ENCODE measurements around the gene RNPS1. TPM values are rescaled to one million over a fixed set of nuclear protein-coding genes. Genes with fewer than 3 reads are reported as not detected.

The RNPS1 gene
- total RNA-seq, 1 experiment from 2014 or later: 250 TPM

GRCh38 chr16:2256531-2257140 lies 11.3 kb downstream of the RNPS1 start:
- Histone ChIP-seq H3K27me3 (ENCODE audit: insufficient read depth, low read depth) (no peaks in the 10 kb centered on the region), H3K4me2 (no peak overlapping the region), H3K4me3 (no peak overlapping the region), H4K20me1 (ENCODE audit: insufficient read depth) (peaks cover 67% of the 10 kb centered on the region), H3K9me3 (ENCODE audit: insufficient read depth, low read depth) (no peaks in the 10 kb centered on the region), H3K4me1 (replicated peaks; ENCODE audit: insufficient read depth) (peaks cover 18% of the 10 kb centered on the region), H2AFZ (no peak overlapping the region), H3K79me2 (ENCODE audit: low read depth) (peaks cover 32% of the 10 kb centered on the region), H3K36me3 (ENCODE audit: low read depth) (peaks cover 42% of the 10 kb centered on the region), H3K9me2 (ENCODE audit: insufficient read depth) (no peaks in the 10 kb centered on the region), H3K27ac (no peak overlapping the region), H3F3A (ENCODE audit: insufficient read depth, low read depth) (peaks cover 98% of the 10 kb centered on the region)
- TF ChIP-seq EZH2 (IDR thresholded peaks at IDR 0.05; ENCODE audit: low read depth) (no peak), CTCF (conservative IDR thresholded peaks at IDR 0.05) (no peak)
- intact Hi-C loops (cut with micrococcal nuclease; ENCODE audit: unreplicated experiment): loop anchor here (10.0 kb wide), 1 partner anchor 252 kb away; the partner anchor contains the start of gene ZNF598
- POLR2A ChIA-PET (ENCODE audit: unreplicated experiment): no interaction called here
- CTCF ChIA-PET: no interaction called here
- no TSS peak for BruUV-seq (replicated peaks)
- no peak for DNase-seq

- TF ChIP-seq EZH2 (IDR thresholded peaks at IDR 0.05; ENCODE audit: low read depth) (no peak), CTCF (conservative IDR thresholded peaks at IDR 0.05) (no peak)
- Histone ChIP-seq H4K20me1 (ENCODE audit: insufficient read depth) (peaks cover 46% of the 10 kb centered on the region), H3K9me3 (ENCODE audit: insufficient read depth, low read depth) (no peaks in the 10 kb centered on the region), H3K9me2 (ENCODE audit: insufficient read depth) (no peaks in the 10 kb centered on the region), H3K27ac (no peak overlapping the region), H3K4me3 (no peak overlapping the region), H3K79me2 (ENCODE audit: low read depth) (peaks cover 32% of the 10 kb centered on the region), H3F3A (ENCODE audit: insufficient read depth, low read depth) (peaks cover 80% of the 10 kb centered on the region), H3K27me3 (ENCODE audit: insufficient read depth, low read depth) (no peaks in the 10 kb centered on the region), H2AFZ (no peak overlapping the region), H3K36me3 (ENCODE audit: low read depth) (peaks cover 16% of the 10 kb centered on the region), H3K4me1 (replicated peaks; ENCODE audit: insufficient read depth) (peaks cover 22% of the 10 kb centered on the region), H3K4me2 (0 out of 2 replicates have a peak overlapping the region, but pooled peaks have one; percentile 85)
- DNase-seq: no peak
- no TSS peak for BruUV-seq (replicated peaks)
- intact Hi-C loops (cut with micrococcal nuclease; ENCODE audit: unreplicated experiment): loop anchor here (5.0 to 10.0 kb wide), 3 partner anchors 41 to 249 kb away; partner anchors contain the start of genes BRICD5, PGP and ZNF598
- CTCF ChIA-PET: no interaction called here
- POLR2A ChIA-PET (ENCODE audit: unreplicated experiment): no interaction called here
Measured at GRCh38 chr16:2253293-2253692, 14.6 kb downstream of the RNPS1 start.

- POLR2A ChIA-PET (ENCODE audit: unreplicated experiment): interaction anchor here (0.6 kb wide), 2 partner anchors 9 to 176 kb away, joined by 3 to 4 read pairs; partner anchors contain the start of gene CCNF
- intact Hi-C loops (cut with micrococcal nuclease; ENCODE audit: unreplicated experiment): loop anchor here (5.0 to 10.0 kb wide), 3 partner anchors 40 to 250 kb away; partner anchors contain the start of genes BRICD5, PGP and ZNF598
- peaks cover 22% of the 10 kb centered on the region for H3K4me1 ChIP-seq (replicated peaks; ENCODE audit: insufficient read depth)
Measured at GRCh38 chr16:2252806-2253148, 15.1 kb downstream of the RNPS1 start.

More at GRCh38 chr16:2252806-2253148, 15.1 kb downstream of the RNPS1 start:
- no peaks in the 10 kb centered on the region for H3K27me3 ChIP-seq (ENCODE audit: insufficient read depth, low read depth)
- peaks cover 74% of the 10 kb centered on the region for H3F3A ChIP-seq (ENCODE audit: insufficient read depth, low read depth)
- H3K9me3 ChIP-seq (ENCODE audit: insufficient read depth, low read depth): no peaks in the 10 kb centered on the region
- H3K9me2 ChIP-seq (ENCODE audit: insufficient read depth): no peaks in the 10 kb centered on the region
- H3K36me3 ChIP-seq (ENCODE audit: low read depth): peaks cover 13% of the 10 kb centered on the region
- no peak overlapping the region for H2AFZ ChIP-seq
- H3K4me3 ChIP-seq: no peak overlapping the region
- CTCF ChIA-PET: interaction anchor here (0.6 to 1.0 kb wide), 3 partner anchors 10 to 177 kb away, joined by 3 to 5 read pairs (median 3); partner anchors contain the start of gene CCNF
- DNase-seq: no peak
- peak overlapping the region; percentile 85; the same call in 1 of the 2 replicates for H3K4me2 ChIP-seq
- BruUV-seq (replicated peaks): no TSS peak
- peak overlapping the region; percentile 86 for H3K27ac ChIP-seq
- H3K79me2 ChIP-seq (ENCODE audit: low read depth): peaks cover 32% of the 10 kb centered on the region
- H4K20me1 ChIP-seq (ENCODE audit: insufficient read depth): peaks cover 48% of the 10 kb centered on the region
- TF ChIP-seq EZH2 (IDR thresholded peaks at IDR 0.05; ENCODE audit: low read depth): no peak
- TF ChIP-seq CTCF (conservative IDR thresholded peaks at IDR 0.05): no peak

All from PC-9 (cell line).